Measurements from ENCODE around the gene RIPOR2. TPM values are rescaled to one million over a fixed set of nuclear protein-coding genes. Genes with fewer than 3 reads are reported as not detected.

The RIPOR2 gene
- total RNA-seq, 1 donor from 2014 or later = 38.0 TPM

- no peaks in the 10 kb centered on the region for H3K9me3 ChIP-seq
- no peaks in the 10 kb centered on the region for H3K36me3 ChIP-seq
- no peak for DNase-seq
- H3K4me3 ChIP-seq = no peak overlapping the region
- H3K27ac ChIP-seq = no peak overlapping the region
- no peak for ATAC-seq
- intact Hi-C loops (cut with DNase I) = no loop called here
- no peaks in the 10 kb centered on the region for H3K27me3 ChIP-seq (ENCODE audit: low read depth)
- TF ChIP-seq, protein P1, sequence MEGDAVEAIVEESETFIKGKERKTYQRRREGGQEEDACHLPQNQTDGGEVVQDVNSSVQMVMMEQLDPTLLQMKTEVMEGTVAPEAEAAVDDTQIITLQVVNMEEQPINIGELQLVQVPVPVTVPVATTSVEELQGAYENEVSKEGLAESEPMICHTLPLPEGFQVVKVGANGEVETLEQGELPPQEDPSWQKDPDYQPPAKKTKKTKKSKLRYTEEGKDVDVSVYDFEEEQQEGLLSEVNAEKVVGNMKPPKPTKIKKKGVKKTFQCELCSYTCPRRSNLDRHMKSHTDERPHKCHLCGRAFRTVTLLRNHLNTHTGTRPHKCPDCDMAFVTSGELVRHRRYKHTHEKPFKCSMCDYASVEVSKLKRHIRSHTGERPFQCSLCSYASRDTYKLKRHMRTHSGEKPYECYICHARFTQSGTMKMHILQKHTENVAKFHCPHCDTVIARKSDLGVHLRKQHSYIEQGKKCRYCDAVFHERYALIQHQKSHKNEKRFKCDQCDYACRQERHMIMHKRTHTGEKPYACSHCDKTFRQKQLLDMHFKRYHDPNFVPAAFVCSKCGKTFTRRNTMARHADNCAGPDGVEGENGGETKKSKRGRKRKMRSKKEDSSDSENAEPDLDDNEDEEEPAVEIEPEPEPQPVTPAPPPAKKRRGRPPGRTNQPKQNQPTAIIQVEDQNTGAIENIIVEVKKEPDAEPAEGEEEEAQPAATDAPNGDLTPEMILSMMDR (IDR thresholded peaks at IDR 0.05) = no peak
- H3K4me1 ChIP-seq = no peaks in the 10 kb centered on the region
These were observed 52.1 kb downstream of the RIPOR2 start for GRCh38 chr6:24883618-24884017.

- TF ChIP-seq, protein P1 (IDR thresholded peaks at IDR 0.05) = no peak
- Histone ChIP-seq H3K4me1 (no peaks in the 10 kb centered on the region), H3K27me3 (ENCODE audit: low read depth) (no peaks in the 10 kb centered on the region), H3K36me3 (no peaks in the 10 kb centered on the region), H3K4me3 (no peak overlapping the region), H3K27ac (no peak overlapping the region), H3K9me3 (no peaks in the 10 kb centered on the region)
- DNase-seq (no peak), ATAC-seq (no peak)
- intact Hi-C loops (cut with DNase I) = no loop called here
These were observed 52.8 kb downstream of the RIPOR2 start for GRCh38 chr6:24882835-24883555.

DNA sequence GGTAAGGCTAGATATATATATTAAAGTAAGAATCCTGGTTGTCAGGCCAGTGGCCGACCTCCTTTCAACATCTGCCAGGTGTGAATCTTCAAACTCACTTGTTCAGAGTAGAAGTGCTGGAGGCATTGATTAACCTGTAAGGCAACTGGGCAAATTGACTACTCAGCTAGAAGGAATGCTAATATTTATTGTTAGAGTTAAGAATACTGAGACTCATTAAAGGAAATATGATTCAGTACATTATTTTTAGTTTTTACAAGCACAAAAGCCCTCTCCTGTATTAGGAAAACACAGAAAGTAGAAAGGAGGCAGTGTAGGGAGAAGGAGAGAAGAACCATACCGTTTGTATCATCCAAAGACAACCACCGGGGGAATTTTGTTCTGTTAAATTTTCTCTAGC, 53.5 kb downstream of the RIPOR2 start:
- no peak overlapping the region for H3K27ac ChIP-seq
- H3K4me3 ChIP-seq = no peak overlapping the region
- ATAC-seq (no peak), DNase-seq (no peak)
- H3K4me1 ChIP-seq = no peaks in the 10 kb centered on the region
- no peaks in the 10 kb centered on the region for H3K36me3 ChIP-seq
- H3K9me3 ChIP-seq = no peaks in the 10 kb centered on the region
- intact Hi-C loops (cut with DNase I) = no loop called here
- H3K27me3 ChIP-seq (ENCODE audit: low read depth) = no peaks in the 10 kb centered on the region
- TF ChIP-seq, protein P1 (IDR thresholded peaks at IDR 0.05) = no peak

DNA sequence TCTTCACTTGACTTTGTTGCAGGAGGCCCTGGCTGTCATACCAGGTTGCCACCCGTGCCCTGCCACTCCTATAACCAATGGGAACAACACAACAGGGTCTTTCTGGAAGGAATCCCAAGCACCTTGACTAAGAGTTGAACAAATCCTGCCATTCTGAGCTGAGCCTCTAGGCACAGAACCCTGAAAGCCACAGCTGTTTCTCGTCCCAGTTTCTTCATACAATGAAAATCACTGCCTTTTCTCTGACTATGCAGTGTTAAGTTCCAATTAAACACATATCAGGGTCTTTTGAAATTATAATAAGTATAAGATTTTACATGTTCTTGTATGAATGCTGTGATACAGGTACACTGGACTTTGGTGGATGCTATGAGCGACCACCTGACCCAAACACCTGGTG, 54.4 kb downstream of the RIPOR2 start:
- H3K4me3 ChIP-seq = no peak overlapping the region
- ATAC-seq (no peak), DNase-seq (no peak)
- H3K9me3 ChIP-seq = no peaks in the 10 kb centered on the region
- H3K27ac ChIP-seq = no peak overlapping the region
- TF ChIP-seq, protein P1 (IDR thresholded peaks at IDR 0.05) = no peak
- intact Hi-C loops (cut with DNase I) = no loop called here
- no peaks in the 10 kb centered on the region for H3K4me1 ChIP-seq
- H3K27me3 ChIP-seq (ENCODE audit: low read depth) = no peaks in the 10 kb centered on the region
- H3K36me3 ChIP-seq = no peaks in the 10 kb centered on the region

GRCh38 chr6:24880451-24880850, 55.3 kb downstream of the RIPOR2 start:
- TF ChIP-seq, protein P1 (IDR thresholded peaks at IDR 0.05) = no peak
- no peak for ATAC-seq
- Histone ChIP-seq H3K27me3 (ENCODE audit: low read depth) (no peaks in the 10 kb centered on the region), H3K9me3 (no peaks in the 10 kb centered on the region), H3K4me1 (no peaks in the 10 kb centered on the region), H3K4me3 (no peak overlapping the region), H3K36me3 (no peaks in the 10 kb centered on the region), H3K27ac (no peak overlapping the region)
- no peak for DNase-seq
- intact Hi-C loops (cut with DNase I) = no loop called here

Data from lower lobe of right lung (tissue), 2 donors.